ENCODE results near the gene THRAP3.

- TF ChIP-seq EZH2 (IDR thresholded peaks at IDR 0.05; ENCODE audit: insufficient read depth, poor library complexity, severe bottlenecking) (no peak), EZH2phosphoT487 (IDR thresholded peaks at IDR 0.05; ENCODE audit: insufficient read depth, low read depth) (no peak)
These were observed 79.0 kb downstream of the THRAP3 start for GRCh38 chr1:36303244-36303643.

All from GM23248 (cell line).